Uterus (tissue), 4 donors: ENCODE results near the gene REG3A. TPM values are rescaled to one million over a fixed set of nuclear protein-coding genes. Genes with fewer than 3 reads are reported as not detected.

ENCODE experiments used
- DNase-seq, 2 donors: peaks; one replicate each; pipeline ENCODE4 v3.0.0-alpha.2; 2019 to 2020
- H3K27ac ChIP-seq, 2 donors: fragments of 200-600 bp; sonication (generic); 1 replicate in 1 of 2; 2 replicates in 1 of 2; pipeline ENCODE4 v1.5.1; 2016 to 2018
- H3K27me3 ChIP-seq, 2 donors: fragments of 200-600 bp; sonication (generic); one replicate each; pipeline ENCODE4 v1.5.1; 2018 to 2019; ENCODE audit warnings: control low read depth in 1 of 2
- H3K36me3 ChIP-seq, 2 donors: fragments of 200-600 bp; sonication (generic); one replicate each; pipeline ENCODE4 v1.5.1; 2019; ENCODE audit warnings: control low read depth in 1 of 2
- H3K4me1 ChIP-seq, 2 donors: fragments of 200-600 bp; sonication (generic); one replicate each; pipeline ENCODE4 v1.5.1; 2018 to 2019; ENCODE audit warnings: control low read depth in 1 of 2
- H3K4me3 ChIP-seq, 2 donors: fragments of 200-600 bp; sonication (generic); 1 replicate in 1 of 2; 2 replicates in 1 of 2; pipeline ENCODE4 v1.5.1; 2018 to 2019; ENCODE audit warnings: mild to moderate bottlenecking in 1 of 2
- H3K9me3 ChIP-seq, 2 donors: fragments of 200-600 bp; sonication (generic); one replicate each; pipeline ENCODE4 v1.5.1; 2019; ENCODE audit warnings: control low read depth in 1 of 2
- CTCF ChIP-seq, 4 experiments: fragments of 200-600 bp in 2 of 4; fragments of 450-650 bp in 2 of 4; sonication (generic) in 2 of 4; IDR thresholded peaks; one replicate each; pipeline ENCODE4 v1.5.1; 2016 to 2019; ENCODE audit warnings: antibody characterized with exemption in 4 of 4, mild to moderate bottlenecking in 2 of 4, moderate library complexity in 1 of 4
- POLR2A ChIP-seq, 2 donors: fragments of 450-650 bp; IDR thresholded peaks; one replicate each; pipeline ENCODE4 v1.6.1; 2016; ENCODE audit warnings: antibody characterized with exemption in 2 of 2, mild to moderate bottlenecking in 1 of 2, moderate library complexity in 1 of 2
- intact Hi-C: fragments of 100-400 bp; cut with DNase I; formaldehyde crosslinking; loops from one replicate; pipeline ENCODE4 v1.15.1; 2023; ENCODE audit warnings: low total_unique reads
- total RNA-seq, 4 donors: library from RNA; depleted of rRNA in 3 of 4; stranded (reverse); fragments of >200 nt in 3 of 4; gene quantifications; one replicate each; pipeline versions ENCODE4 v1.1.0 to v1.2.4, GENCODE V29; 2014 to 2023
- donor health status: DM: yes; HTN: yes; CAD: no.

Gene REG3A
- total RNA-seq, 4 donors from 2014 or later: not detected

GRCh38 chr2:79181617-79182016 lies 22.1 kb upstream of the REG3A start:
- H3K36me3 ChIP-seq: no peaks in the 10 kb centered on the region
- no peak for DNase-seq

GRCh38 chr2:79180092-79180491 lies 20.5 kb upstream of the REG3A start:
- TF ChIP-seq CTCF (IDR thresholded peaks at IDR 0.05) (no peak), POLR2A (IDR thresholded peaks at IDR 0.05) (no peak)
- Histone ChIP-seq H3K9me3 (no peaks in the 10 kb centered on the region), H3K4me1 (no peaks in the 10 kb centered on the region), H3K4me3 (no peak overlapping the region), H3K27me3 (no peaks in the 10 kb centered on the region), H3K36me3 (no peaks in the 10 kb centered on the region), H3K27ac (no peak overlapping the region)
- no peak for DNase-seq
- intact Hi-C loops: no loop called here

More at GRCh38 chr2:79181617-79182016, 22.1 kb upstream of the REG3A start:
- Histone ChIP-seq H3K4me1 (no peaks in the 10 kb centered on the region), H3K9me3 (no peaks in the 10 kb centered on the region), H3K4me3 (no peak overlapping the region), H3K27me3 (no peaks in the 10 kb centered on the region), H3K27ac (no peak overlapping the region)
- TF ChIP-seq CTCF (IDR thresholded peaks at IDR 0.05) (no peak), POLR2A (IDR thresholded peaks at IDR 0.05) (no peak)
- intact Hi-C loops: no loop called here

GRCh38 chr2:79179036-79179435 lies 19.5 kb upstream of the REG3A start:
- intact Hi-C loops: no loop called here
- no peak for DNase-seq
- no peaks in the 10 kb centered on the region for H3K36me3 ChIP-seq
- no peaks in the 10 kb centered on the region for H3K9me3 ChIP-seq
- H3K4me1 ChIP-seq: no peaks in the 10 kb centered on the region
- H3K27me3 ChIP-seq: no peaks in the 10 kb centered on the region
- no peak overlapping the region for H3K27ac ChIP-seq
- H3K4me3 ChIP-seq: no peak overlapping the region
- TF ChIP-seq CTCF (IDR thresholded peaks at IDR 0.05): no peak
- TF ChIP-seq POLR2A (IDR thresholded peaks at IDR 0.05): no peak

GRCh38 chr2:79178076-79178674 lies 18.6 kb upstream of the REG3A start:
- Histone ChIP-seq H3K36me3 (no peaks in the 10 kb centered on the region), H3K4me3 (no peak overlapping the region), H3K27me3 (no peaks in the 10 kb centered on the region), H3K9me3 (no peaks in the 10 kb centered on the region), H3K4me1 (no peaks in the 10 kb centered on the region), H3K27ac (no peak overlapping the region)
- intact Hi-C loops: no loop called here
- no peak for DNase-seq
- TF ChIP-seq CTCF (IDR thresholded peaks at IDR 0.05) (no peak), POLR2A (IDR thresholded peaks at IDR 0.05) (no peak)

GRCh38 chr2:79171348-79171958 lies 11.9 kb upstream of the REG3A start:
- H3K27ac ChIP-seq: no peak overlapping the region
- intact Hi-C loops: no loop called here
- no peaks in the 10 kb centered on the region for H3K9me3 ChIP-seq
- no peaks in the 10 kb centered on the region for H3K27me3 ChIP-seq
- no peak for DNase-seq
- TF ChIP-seq CTCF (IDR thresholded peaks at IDR 0.05) (no peak), POLR2A (IDR thresholded peaks at IDR 0.05) (no peak)
- H3K4me3 ChIP-seq: no peak overlapping the region
- no peaks in the 10 kb centered on the region for H3K4me1 ChIP-seq
- H3K36me3 ChIP-seq: no peaks in the 10 kb centered on the region
